ENCODE measurements around the gene FOLH1. TPM values are rescaled to one million over a fixed set of nuclear protein-coding genes. Genes with fewer than 3 reads are reported as not detected.
A peak's percentile ranks its signal among the peaks of the same experiment; 100 is the strongest.
"Not testable (repeated sequence)": the region's sequence is repeated elsewhere in the genome, so short reads cannot be mapped to it uniquely, and the experiment has no call there.

FOLH1 gene
- total RNA-seq = not detected

DNA sequence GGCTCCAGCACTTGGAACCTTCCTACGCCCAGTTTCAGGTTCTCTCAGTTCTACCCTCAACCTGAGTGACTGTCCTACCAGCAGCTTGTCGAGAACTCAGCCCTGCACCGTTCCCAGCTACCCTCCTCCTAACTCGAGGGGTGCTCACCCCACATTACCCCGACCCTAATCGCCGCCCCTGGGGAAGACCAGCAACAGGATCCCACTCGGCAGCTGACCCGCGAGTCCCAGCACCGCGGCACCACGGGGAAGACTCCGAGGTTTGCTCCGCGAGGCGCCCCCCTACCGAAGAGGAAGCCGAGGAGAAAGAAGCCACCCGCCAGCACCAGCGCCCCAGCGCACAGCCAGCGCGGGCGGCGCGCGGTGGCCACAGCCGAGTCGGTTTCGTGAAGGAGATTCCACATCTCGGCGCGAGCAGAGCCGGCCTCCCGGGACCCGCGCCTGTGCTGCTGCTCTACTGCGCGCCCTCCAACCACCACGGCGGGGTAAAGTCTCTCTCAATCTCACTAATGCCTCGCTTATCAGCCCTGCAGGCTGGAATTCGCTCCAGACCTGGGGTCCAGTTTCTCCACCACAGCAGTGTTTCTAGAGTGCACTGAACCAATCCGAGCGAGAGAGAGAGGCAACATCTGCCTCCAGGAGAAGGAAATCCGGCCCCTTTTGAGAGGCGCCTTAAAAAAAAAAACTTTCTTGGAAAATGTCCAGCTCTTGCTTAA, at the start of gene FOLH1:
TSS of gene FOLH1 (minus strand) at position 597 of the 716 bp plus-strand sequence. CDS start at position 404, 193 bp downstream.
- peaks cover 6% of the 10 kb centered on the region for H3K27me3 Mint-ChIP-seq
- no peaks in the 10 kb centered on the region for H3K9me3 Mint-ChIP-seq (ENCODE audit: low read depth)
- no peaks in the 10 kb centered on the region for H3K36me3 Mint-ChIP-seq (ENCODE audit: low read depth)
- no peak within 1 kb of the TSS for H3K27ac Mint-ChIP-seq
- no peaks in the 10 kb centered on the region for H3K4me1 Mint-ChIP-seq
- intact Hi-C loops (cut with DNase I, micrococcal nuclease) = no loop called here
- ATAC-seq (no peak), DNase-seq (peak; percentile 3)
- POLR2A ChIA-PET = no interaction called here
- no peak within 1 kb of the TSS for H3K4me3 Mint-ChIP-seq
- CTCF ChIA-PET = no interaction called here

DNA sequence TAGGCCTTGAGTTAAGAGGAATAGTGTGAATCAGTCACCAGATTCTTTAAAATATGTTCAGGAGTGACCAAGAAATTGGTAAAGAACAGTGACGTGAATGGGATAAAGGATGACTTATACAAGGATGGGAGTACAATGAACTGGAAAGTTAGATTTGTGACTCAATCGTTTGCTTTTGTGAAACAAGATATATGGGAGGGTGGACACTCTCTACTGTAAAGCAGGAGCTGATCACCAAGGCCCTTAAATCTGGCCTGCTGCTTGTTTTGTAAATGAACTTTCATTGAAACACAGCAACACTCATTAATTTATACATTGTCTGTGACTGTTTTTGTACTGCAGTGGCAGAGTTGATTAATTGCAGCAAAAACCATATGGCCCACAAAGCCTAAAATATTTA, 46.7 kb upstream of the FOLH1 start:
- H3K4me3 Mint-ChIP-seq; CTCF ChIA-PET; DNase-seq; H3K36me3 Mint-ChIP-seq (ENCODE audit: low read depth); ATAC-seq; H3K4me1 Mint-ChIP-seq; POLR2A ChIA-PET; H3K27ac Mint-ChIP-seq; H3K27me3 Mint-ChIP-seq; H3K9me3 Mint-ChIP-seq (ENCODE audit: low read depth); intact Hi-C loops (cut with DNase I, micrococcal nuclease): not testable (repeated sequence)

- POLR2A ChIA-PET; DNase-seq; H3K36me3 Mint-ChIP-seq (ENCODE audit: low read depth); H3K4me1 Mint-ChIP-seq; intact Hi-C loops (cut with DNase I, micrococcal nuclease); H3K9me3 Mint-ChIP-seq (ENCODE audit: low read depth); ATAC-seq; H3K27ac Mint-ChIP-seq; H3K27me3 Mint-ChIP-seq; H3K4me3 Mint-ChIP-seq; CTCF ChIA-PET: not testable (repeated sequence)
Measured at GRCh38 chr11:49251212-49251611, 42.8 kb upstream of the FOLH1 start.

DNA sequence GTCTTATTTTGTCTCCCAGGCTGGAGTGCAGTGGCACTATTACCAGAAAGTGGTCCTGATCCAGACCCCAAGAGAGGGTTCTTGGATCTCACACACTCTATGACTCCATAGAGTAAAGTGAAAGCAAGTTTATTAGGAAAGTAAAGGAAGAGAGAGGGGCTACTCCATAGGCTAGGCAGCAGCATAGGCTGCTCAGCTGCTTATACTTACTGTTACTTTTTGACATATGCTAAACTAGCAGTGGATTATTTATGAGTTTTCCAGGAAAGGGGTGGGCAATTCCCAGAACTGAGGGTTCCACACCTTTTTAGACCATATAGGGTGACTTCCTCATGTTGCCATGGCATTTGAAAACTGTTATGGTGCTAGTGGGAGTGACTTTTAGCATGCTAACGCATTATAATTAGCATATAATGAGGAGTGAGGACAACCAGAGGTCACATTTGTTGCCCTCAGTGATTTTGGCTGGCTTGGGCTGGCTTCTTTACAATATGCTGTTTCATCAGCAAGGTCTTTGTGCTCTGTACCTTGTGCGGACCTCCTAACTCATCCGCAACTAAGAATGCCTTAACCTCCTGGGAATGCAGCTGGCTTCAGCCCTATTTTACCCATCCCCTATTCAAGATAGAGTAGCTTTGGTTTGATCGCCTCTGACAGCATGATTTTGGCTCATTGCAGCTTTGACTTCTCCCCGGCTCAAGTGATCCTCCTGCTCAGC, 42.2 kb upstream of the FOLH1 start:
- intact Hi-C loops (cut with DNase I, micrococcal nuclease); H3K9me3 Mint-ChIP-seq (ENCODE audit: low read depth); H3K27ac Mint-ChIP-seq; DNase-seq; H3K4me1 Mint-ChIP-seq; CTCF ChIA-PET; ATAC-seq; H3K27me3 Mint-ChIP-seq; H3K4me3 Mint-ChIP-seq; H3K36me3 Mint-ChIP-seq (ENCODE audit: low read depth): not testable (repeated sequence)
- POLR2A ChIA-PET = interaction anchor here (0.7 kb wide), 1 partner anchor 240 kb away, joined by 4 read pairs; no protein-coding TSS in a partner anchor

DNA sequence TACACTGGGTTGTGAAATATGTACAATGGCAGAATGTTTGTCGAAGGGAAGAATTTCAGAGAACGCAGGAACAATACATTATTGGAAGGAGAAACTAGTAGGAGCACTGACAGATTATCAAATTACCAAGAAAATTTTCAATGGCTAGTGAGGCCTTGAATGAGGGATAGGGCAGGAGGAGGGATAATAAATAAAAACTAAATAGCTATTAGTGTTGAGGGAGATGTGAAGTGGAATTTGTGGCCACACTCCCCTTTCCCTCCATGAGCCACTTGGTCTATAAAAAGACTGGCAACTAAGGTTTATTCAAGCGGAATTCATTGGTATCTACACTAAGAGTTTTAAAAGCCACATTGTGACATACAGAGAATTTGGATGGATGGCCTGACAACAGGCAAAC, 41.0 kb upstream of the FOLH1 start:
- DNase-seq; ATAC-seq; H3K27ac Mint-ChIP-seq; H3K4me3 Mint-ChIP-seq; H3K36me3 Mint-ChIP-seq (ENCODE audit: low read depth); H3K27me3 Mint-ChIP-seq; POLR2A ChIA-PET; CTCF ChIA-PET; H3K4me1 Mint-ChIP-seq; intact Hi-C loops (cut with DNase I, micrococcal nuclease); H3K9me3 Mint-ChIP-seq (ENCODE audit: low read depth): not testable (repeated sequence)

DNA sequence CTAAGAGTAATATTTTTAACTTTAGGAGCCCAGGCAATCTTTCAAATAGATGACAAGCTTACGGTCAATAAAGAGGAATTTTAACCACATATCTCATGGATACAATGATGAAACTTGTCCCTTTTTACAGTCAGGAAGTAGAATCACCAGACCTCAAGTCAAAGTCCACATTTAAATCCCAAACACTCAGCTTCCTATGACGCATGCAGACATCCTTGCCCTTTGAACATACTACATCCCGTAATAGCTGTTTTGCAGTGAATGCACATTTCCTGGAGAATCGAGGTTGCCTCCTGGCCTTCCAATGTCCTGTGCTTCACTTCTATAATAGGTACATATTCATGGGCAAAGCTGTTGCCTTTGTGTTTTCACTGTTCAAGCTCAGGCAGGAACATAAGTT, 25.3 kb upstream of the FOLH1 start:
- CTCF ChIA-PET; H3K9me3 Mint-ChIP-seq (ENCODE audit: low read depth): not testable (repeated sequence)

DNA sequence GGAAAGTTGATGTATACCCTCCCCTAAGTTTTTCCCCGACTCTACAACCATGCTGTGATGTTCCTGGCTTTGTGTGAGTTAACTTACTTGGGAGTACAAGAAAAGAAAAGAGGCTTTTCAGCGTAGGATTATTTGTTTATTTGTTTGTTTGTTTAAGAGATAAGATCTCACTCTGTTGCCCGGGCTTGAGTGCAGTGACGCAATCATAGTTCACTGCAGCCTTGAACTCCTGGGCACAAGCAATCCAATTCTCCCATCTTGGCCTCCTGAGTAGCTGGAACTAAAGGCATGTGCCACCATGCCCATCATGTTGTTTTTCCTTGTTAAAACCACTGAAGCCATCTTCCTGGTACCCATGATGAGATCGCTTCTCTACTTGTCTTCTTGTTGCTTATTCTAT, 24.6 kb upstream of the FOLH1 start:
- POLR2A ChIA-PET; intact Hi-C loops (cut with DNase I, micrococcal nuclease); H3K4me3 Mint-ChIP-seq; H3K4me1 Mint-ChIP-seq; ATAC-seq; H3K36me3 Mint-ChIP-seq (ENCODE audit: low read depth); H3K9me3 Mint-ChIP-seq (ENCODE audit: low read depth); H3K27ac Mint-ChIP-seq; CTCF ChIA-PET; H3K27me3 Mint-ChIP-seq; DNase-seq: not testable (repeated sequence)

More for the DNA sequence above, 25.3 kb upstream of the FOLH1 start:
- H3K4me3 Mint-ChIP-seq; POLR2A ChIA-PET; H3K27me3 Mint-ChIP-seq; H3K36me3 Mint-ChIP-seq (ENCODE audit: low read depth); H3K27ac Mint-ChIP-seq; DNase-seq; ATAC-seq; intact Hi-C loops (cut with DNase I, micrococcal nuclease); H3K4me1 Mint-ChIP-seq: not testable (repeated sequence)

DNA sequence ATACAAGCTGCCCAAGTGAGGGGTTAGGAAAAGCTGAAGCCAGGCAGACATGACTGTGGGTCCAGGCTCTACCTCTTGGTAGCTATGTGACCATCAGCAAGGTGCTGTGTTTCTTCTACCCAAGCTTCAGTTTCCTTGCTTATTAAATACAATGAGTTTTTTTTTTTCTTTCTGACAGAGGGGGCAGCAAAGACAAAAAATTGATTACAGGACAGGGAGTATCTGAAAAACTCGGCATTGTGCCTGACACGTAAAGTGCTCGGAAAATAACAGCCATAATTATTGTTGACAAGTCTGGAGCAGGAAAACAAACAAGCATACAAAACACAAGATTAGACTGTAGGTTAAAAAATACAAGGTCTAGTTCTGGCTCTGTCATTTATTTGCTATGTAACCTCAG, 23.3 kb upstream of the FOLH1 start:
- CTCF ChIA-PET, ATAC-seq: not testable (repeated sequence)

GRCh38 chr11:49230534-49230933, 22.1 kb upstream of the FOLH1 start:
- H3K9me3 Mint-ChIP-seq (ENCODE audit: low read depth); POLR2A ChIA-PET; ATAC-seq; intact Hi-C loops (cut with DNase I, micrococcal nuclease); H3K4me3 Mint-ChIP-seq; DNase-seq; CTCF ChIA-PET; H3K4me1 Mint-ChIP-seq; H3K36me3 Mint-ChIP-seq (ENCODE audit: low read depth); H3K27ac Mint-ChIP-seq; H3K27me3 Mint-ChIP-seq: not testable (repeated sequence)

More for the DNA sequence above, 23.3 kb upstream of the FOLH1 start:
- H3K36me3 Mint-ChIP-seq (ENCODE audit: low read depth); intact Hi-C loops (cut with DNase I, micrococcal nuclease); DNase-seq; H3K4me1 Mint-ChIP-seq; H3K9me3 Mint-ChIP-seq (ENCODE audit: low read depth); H3K4me3 Mint-ChIP-seq; POLR2A ChIA-PET; H3K27me3 Mint-ChIP-seq; H3K27ac Mint-ChIP-seq: not testable (repeated sequence)

DNA sequence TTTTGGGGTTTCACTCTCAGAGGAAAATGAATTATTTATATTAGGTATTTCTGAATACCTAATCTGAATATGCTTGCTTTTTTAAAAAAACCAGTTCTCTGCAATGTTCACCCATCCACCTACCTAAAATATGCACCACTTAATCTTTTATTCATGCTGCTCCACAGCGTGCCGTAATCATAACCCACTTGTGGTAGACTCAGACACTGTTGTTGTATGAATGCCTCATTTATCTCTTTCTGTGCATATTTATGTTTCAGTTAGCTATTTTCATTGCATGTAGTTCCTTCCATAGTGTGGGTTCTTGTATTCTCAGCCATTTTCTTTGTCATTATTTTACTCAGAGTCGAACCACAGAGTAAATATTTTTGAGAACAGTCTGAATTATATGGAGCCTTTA, 21.6 kb upstream of the FOLH1 start:
- H3K4me1 Mint-ChIP-seq; CTCF ChIA-PET; ATAC-seq; H3K36me3 Mint-ChIP-seq (ENCODE audit: low read depth); H3K27ac Mint-ChIP-seq; DNase-seq; H3K9me3 Mint-ChIP-seq (ENCODE audit: low read depth); intact Hi-C loops (cut with DNase I, micrococcal nuclease); POLR2A ChIA-PET; H3K27me3 Mint-ChIP-seq; H3K4me3 Mint-ChIP-seq: not testable (repeated sequence)

DNA sequence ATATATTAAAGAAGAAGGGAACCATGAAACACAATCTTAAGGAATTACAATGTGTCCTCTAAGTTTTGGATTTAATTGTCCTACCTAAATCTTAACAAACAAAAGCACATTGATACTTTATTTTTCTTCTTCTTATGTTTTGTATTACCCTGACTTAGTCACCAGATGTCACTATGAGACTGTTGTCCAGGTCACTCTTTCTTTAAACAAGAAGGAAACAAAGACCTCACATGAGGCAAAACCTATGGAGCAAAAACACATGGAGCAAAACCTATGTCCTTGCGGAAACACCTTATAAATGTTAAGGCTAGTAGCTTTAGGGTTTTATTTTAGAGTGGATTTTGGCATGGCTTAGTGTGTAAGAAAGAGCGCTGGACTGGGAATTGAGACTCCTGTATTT, 20.7 kb upstream of the FOLH1 start:
- CTCF ChIA-PET = not testable (repeated sequence)

DNA sequence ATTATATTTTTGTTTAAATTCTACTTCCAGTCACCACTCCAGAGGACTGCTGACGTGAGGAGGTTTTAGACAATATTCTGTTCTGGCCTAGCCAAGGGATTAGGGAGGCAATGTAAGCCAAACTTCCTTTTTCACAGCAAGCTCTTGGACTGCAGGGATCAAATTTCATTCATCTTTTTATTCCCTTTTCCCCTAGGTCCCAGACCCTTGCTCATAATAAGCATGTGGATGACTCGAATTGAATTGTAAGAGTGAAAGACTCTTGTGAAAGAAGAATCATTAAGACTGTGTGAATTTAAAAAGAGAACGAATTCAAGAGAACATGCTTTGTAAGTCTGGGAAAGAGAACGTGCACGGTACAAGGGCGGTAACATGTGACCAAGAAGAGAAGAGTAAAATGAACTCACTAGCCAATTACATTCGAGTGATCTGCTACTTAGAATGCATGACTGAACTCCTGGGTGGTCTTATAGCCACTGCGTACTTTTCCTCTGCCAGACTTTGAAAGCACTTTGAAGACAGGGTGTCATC, 16.9 kb upstream of the FOLH1 start:
- not testable (repeated sequence) for H3K27ac Mint-ChIP-seq; H3K36me3 Mint-ChIP-seq (ENCODE audit: low read depth)

More for the DNA sequence above, 20.7 kb upstream of the FOLH1 start:
- H3K36me3 Mint-ChIP-seq (ENCODE audit: low read depth); H3K27ac Mint-ChIP-seq; DNase-seq; POLR2A ChIA-PET; H3K4me3 Mint-ChIP-seq; H3K27me3 Mint-ChIP-seq; ATAC-seq; intact Hi-C loops (cut with DNase I, micrococcal nuclease); H3K9me3 Mint-ChIP-seq (ENCODE audit: low read depth); H3K4me1 Mint-ChIP-seq: not testable (repeated sequence)

More for the DNA sequence above, 16.9 kb upstream of the FOLH1 start:
- H3K4me3 Mint-ChIP-seq; H3K9me3 Mint-ChIP-seq (ENCODE audit: low read depth); CTCF ChIA-PET; POLR2A ChIA-PET; intact Hi-C loops (cut with DNase I, micrococcal nuclease); H3K27me3 Mint-ChIP-seq; DNase-seq; ATAC-seq; H3K4me1 Mint-ChIP-seq: not testable (repeated sequence)
